Measurements from ENCODE around the gene PDZRN4. TPM values are rescaled to one million over a fixed set of nuclear protein-coding genes. Genes with fewer than 3 reads are reported as not detected.
"Not testable (repeated sequence)": the region's sequence is repeated elsewhere in the genome, so short reads cannot be mapped to it uniquely, and the experiment has no call there.

Gene PDZRN4
- total RNA-seq, 4 donors from 2014 or later, result 1.1 to 14.0 (median 4.5) TPM

GRCh38 chr12:41536813-41537490 lies 348.8 kb downstream of the PDZRN4 start:
- TF ChIP-seq, protein P1, sequence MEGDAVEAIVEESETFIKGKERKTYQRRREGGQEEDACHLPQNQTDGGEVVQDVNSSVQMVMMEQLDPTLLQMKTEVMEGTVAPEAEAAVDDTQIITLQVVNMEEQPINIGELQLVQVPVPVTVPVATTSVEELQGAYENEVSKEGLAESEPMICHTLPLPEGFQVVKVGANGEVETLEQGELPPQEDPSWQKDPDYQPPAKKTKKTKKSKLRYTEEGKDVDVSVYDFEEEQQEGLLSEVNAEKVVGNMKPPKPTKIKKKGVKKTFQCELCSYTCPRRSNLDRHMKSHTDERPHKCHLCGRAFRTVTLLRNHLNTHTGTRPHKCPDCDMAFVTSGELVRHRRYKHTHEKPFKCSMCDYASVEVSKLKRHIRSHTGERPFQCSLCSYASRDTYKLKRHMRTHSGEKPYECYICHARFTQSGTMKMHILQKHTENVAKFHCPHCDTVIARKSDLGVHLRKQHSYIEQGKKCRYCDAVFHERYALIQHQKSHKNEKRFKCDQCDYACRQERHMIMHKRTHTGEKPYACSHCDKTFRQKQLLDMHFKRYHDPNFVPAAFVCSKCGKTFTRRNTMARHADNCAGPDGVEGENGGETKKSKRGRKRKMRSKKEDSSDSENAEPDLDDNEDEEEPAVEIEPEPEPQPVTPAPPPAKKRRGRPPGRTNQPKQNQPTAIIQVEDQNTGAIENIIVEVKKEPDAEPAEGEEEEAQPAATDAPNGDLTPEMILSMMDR (IDR thresholded peaks at IDR 0.05), result no peak
- TF ChIP-seq POLR2A (IDR thresholded peaks at IDR 0.05), result no peak
- no peak overlapping the region for H3K27ac ChIP-seq
- H3K9me3 ChIP-seq, result no peaks in the 10 kb centered on the region
- H3K36me3 ChIP-seq, result no peaks in the 10 kb centered on the region
- DNase-seq, result no peak
- H3K4me1 ChIP-seq, result no peaks in the 10 kb centered on the region
- H3K4me3 ChIP-seq, result no peak overlapping the region
- no peaks in the 10 kb centered on the region for H3K27me3 ChIP-seq

- H3K9me3 ChIP-seq, result no peaks in the 10 kb centered on the region
- no peaks in the 10 kb centered on the region for H3K27me3 ChIP-seq
- no peak overlapping the region for H3K27ac ChIP-seq
- no peak for TF ChIP-seq POLR2A (IDR thresholded peaks at IDR 0.05)
- TF ChIP-seq, protein P1 (IDR thresholded peaks at IDR 0.05), result no peak
- no peak overlapping the region for H3K4me3 ChIP-seq
- no peaks in the 10 kb centered on the region for H3K36me3 ChIP-seq
- no peaks in the 10 kb centered on the region for H3K4me1 ChIP-seq
- DNase-seq, result no peak
These were observed 349.4 kb downstream of the PDZRN4 start for GRCh38 chr12:41537522-41537921.

DNA sequence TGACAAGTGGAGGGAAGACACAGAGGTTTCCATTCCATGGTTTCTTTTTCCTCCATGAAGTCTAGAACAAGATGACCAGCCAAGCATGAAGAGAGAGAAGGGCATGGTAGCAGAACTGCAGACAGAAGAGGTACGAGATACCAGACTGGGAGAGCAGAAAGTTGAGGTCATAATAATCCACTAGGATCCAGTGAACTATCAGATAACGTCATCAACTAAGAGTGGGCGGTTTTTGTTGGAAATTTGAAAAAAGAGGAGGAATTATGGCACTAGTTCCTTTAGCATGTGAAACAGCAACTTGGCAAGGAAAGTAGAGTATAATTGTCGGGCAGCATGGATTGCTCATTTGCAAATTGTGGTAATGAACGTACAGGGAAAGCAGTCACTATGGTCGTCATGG lies 357.6 kb downstream of the PDZRN4 start:
- no peaks in the 10 kb centered on the region for H3K27me3 ChIP-seq
- no peak for TF ChIP-seq POLR2A (IDR thresholded peaks at IDR 0.05)
- TF ChIP-seq, protein P1 (IDR thresholded peaks at IDR 0.05), result no peak

GRCh38 chr12:41547071-41547470 lies 359.0 kb downstream of the PDZRN4 start:
- H3K4me3 ChIP-seq, H3K27me3 ChIP-seq, H3K9me3 ChIP-seq, H3K27ac ChIP-seq, H3K4me1 ChIP-seq, H3K36me3 ChIP-seq, DNase-seq: not testable (repeated sequence)

More for the DNA sequence above, 357.6 kb downstream of the PDZRN4 start:
- no peaks in the 10 kb centered on the region for H3K4me1 ChIP-seq
- H3K4me3 ChIP-seq, result no peak overlapping the region
- H3K36me3 ChIP-seq, result no peaks in the 10 kb centered on the region
- no peak for DNase-seq
- no peaks in the 10 kb centered on the region for H3K9me3 ChIP-seq
- no peak overlapping the region for H3K27ac ChIP-seq

DNA sequence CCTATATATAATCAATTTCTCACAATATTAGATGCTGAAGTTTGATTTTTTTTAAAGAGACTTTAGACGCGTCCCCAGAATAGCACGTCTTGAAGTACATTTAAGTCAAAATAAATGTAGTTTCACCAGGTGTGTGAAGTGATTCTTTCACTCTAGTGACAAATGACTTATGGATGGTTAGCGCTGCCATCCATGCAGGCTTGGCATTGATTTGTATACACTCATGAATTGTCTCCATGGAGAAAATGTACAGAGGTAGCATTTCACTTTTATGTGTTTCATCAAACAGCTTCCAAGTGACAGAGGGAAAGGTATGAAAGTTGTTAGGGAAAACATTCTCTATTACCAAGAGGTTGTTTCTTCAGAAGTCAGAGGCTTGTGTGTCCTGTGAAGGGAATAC lies 360.8 kb downstream of the PDZRN4 start:
- H3K4me1 ChIP-seq, result no peaks in the 10 kb centered on the region
- no peak overlapping the region for H3K4me3 ChIP-seq
- H3K9me3 ChIP-seq, result no peaks in the 10 kb centered on the region
- DNase-seq, result no peak
- no peak for TF ChIP-seq POLR2A (IDR thresholded peaks at IDR 0.05)
- TF ChIP-seq, protein P1 (IDR thresholded peaks at IDR 0.05), result no peak
- no peak overlapping the region for H3K27ac ChIP-seq
- no peaks in the 10 kb centered on the region for H3K36me3 ChIP-seq
- no peaks in the 10 kb centered on the region for H3K27me3 ChIP-seq

DNA sequence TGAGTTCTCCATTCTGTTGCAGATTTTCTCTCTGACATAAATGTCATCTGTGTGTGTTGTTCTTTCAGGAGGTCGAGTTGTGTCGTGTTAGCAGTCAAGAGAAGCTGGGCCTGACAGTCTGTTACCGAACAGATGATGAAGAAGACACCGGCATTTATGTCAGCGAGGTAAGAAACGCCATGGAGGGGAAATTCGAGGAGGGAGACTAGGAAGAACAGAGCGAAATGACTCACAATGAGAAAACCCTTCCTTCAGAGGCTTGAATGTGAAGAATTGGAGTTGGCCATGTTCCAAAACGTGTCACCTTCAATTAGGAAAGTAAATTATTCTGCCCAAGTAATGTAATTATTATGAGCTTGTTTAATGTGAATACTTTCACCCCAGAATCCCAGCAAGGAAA lies 364.5 kb downstream of the PDZRN4 start:
- H3K4me1 ChIP-seq, result no peaks in the 10 kb centered on the region
- no peak overlapping the region for H3K27ac ChIP-seq
- no peak for TF ChIP-seq POLR2A (IDR thresholded peaks at IDR 0.05)
- TF ChIP-seq, protein P1 (IDR thresholded peaks at IDR 0.05), result no peak
- no peaks in the 10 kb centered on the region for H3K9me3 ChIP-seq
- no peak for DNase-seq
- no peaks in the 10 kb centered on the region for H3K36me3 ChIP-seq
- H3K27me3 ChIP-seq, result no peaks in the 10 kb centered on the region
- H3K4me3 ChIP-seq, result no peak overlapping the region

Data from Peyer's patch (tissue), 4 donors.